Upper lobe of right lung (tissue), 1 donor: ENCODE results near the gene TTC33. TPM values are rescaled to one million over a fixed set of nuclear protein-coding genes. Genes with fewer than 3 reads are reported as not detected.
"Not testable (repeated sequence)": the region's sequence is repeated elsewhere in the genome, so short reads cannot be mapped to it uniquely, and the experiment has no call there.

Experiments used
- ATAC-seq: fragments of 200-7000 bp; cut with Tn5 transposase; one replicate; pipeline ENCODE4 v1.9.1; 2020; ENCODE audit warnings: mild to moderate bottlenecking, moderate library complexity
- DNase-seq: peaks from one replicate; pipeline ENCODE4 v3.0.0-alpha.2; 2020
- H3K27ac ChIP-seq: fragments of 200-600 bp; one replicate; pipeline ENCODE4 v1.8.0; 2022
- H3K27me3 ChIP-seq: fragments of 200-600 bp; one replicate; pipeline ENCODE4 v1.8.0; 2022; ENCODE audit warnings: mild to moderate bottlenecking
- H3K36me3 ChIP-seq: fragments of 200-600 bp; one replicate; pipeline ENCODE4 v1.8.0; 2022
- H3K4me1 ChIP-seq: fragments of 200-600 bp; one replicate; pipeline ENCODE4 v1.8.0; 2022
- H3K4me3 ChIP-seq: fragments of 200-600 bp; one replicate; pipeline ENCODE4 v1.8.0; 2022; ENCODE audit warnings: mild to moderate bottlenecking
- H3K9me3 ChIP-seq: fragments of 200-600 bp; one replicate; pipeline ENCODE4 v1.8.0; 2022
- intact Hi-C: fragments of 100-400 bp; cut with DNase I; formaldehyde crosslinking; loops from one replicate; pipeline ENCODE4 v1.11.0; 2022
- total RNA-seq: library from RNA; stranded (reverse); fragmentation: NEBNext Ultra II Directional; extraction: Animal tissue kit (Norgen Biotek cat#: 25700); gene quantifications from one replicate; pipeline ENCODE4 v1.2.1, GENCODE V29; 2021
- TF ChIP-seq, protein P1 (sequence below): fragments of 200-600 bp; IDR thresholded peaks from one replicate; pipeline ENCODE4 v1.8.0; 2022; ENCODE audit warnings: antibody characterized with exemption
- donor health status: DM: no; HTN: yes; CAD: no; lungs with severe emphysema.

The TTC33 gene
- total RNA-seq, 1 donor from 2014 or later: 16.6 TPM

DNA sequence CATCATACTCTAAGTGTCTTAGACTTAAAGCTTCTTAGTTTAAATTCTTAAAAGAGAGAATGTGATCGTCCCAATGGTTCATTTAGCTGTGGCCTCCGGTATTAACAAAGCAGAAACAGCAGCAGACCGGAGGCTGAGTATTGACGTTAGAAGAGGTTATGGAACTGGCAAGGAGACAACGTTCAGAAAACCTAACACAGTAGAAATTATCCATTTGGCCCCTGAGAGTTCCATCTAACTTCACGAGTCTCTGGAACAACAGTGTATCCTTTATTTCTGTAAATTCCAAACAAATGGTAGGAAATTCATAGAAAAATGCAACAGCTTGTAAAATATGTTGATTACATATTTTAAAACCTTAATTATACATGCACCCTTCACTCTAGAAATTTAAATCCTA, 183.4 kb downstream of the TTC33 start:
- Histone ChIP-seq H3K9me3 (no peaks in the 10 kb centered on the region), H3K36me3 (no peaks in the 10 kb centered on the region), H3K27ac (peak overlapping the region; percentile 12), H3K4me1 (no peaks in the 10 kb centered on the region), H3K27me3 (no peaks in the 10 kb centered on the region), H3K4me3 (no peak overlapping the region)
- DNase-seq: no peak
- intact Hi-C loops: no loop called here
- TF ChIP-seq, protein P1, sequence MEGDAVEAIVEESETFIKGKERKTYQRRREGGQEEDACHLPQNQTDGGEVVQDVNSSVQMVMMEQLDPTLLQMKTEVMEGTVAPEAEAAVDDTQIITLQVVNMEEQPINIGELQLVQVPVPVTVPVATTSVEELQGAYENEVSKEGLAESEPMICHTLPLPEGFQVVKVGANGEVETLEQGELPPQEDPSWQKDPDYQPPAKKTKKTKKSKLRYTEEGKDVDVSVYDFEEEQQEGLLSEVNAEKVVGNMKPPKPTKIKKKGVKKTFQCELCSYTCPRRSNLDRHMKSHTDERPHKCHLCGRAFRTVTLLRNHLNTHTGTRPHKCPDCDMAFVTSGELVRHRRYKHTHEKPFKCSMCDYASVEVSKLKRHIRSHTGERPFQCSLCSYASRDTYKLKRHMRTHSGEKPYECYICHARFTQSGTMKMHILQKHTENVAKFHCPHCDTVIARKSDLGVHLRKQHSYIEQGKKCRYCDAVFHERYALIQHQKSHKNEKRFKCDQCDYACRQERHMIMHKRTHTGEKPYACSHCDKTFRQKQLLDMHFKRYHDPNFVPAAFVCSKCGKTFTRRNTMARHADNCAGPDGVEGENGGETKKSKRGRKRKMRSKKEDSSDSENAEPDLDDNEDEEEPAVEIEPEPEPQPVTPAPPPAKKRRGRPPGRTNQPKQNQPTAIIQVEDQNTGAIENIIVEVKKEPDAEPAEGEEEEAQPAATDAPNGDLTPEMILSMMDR: no peak
- ATAC-seq: no peak

DNA sequence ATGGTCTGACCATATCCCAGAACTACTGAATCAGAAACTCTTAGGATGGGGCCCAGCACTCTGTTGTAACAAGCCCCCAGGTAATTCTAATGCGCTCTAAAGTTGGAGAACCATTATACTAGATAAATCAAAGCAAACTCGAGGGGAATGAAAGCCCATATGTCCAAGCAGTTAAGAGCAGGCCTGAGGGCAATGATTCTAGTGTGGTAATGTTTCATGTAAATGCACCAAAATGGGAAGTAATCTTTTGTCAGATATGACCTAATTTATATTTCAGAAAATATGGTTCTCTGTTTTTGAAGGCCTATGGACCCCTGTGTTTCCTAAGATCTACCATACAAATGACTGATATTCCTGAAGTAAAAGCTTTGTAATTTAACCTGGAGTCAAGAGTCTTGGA, 184.0 kb downstream of the TTC33 start:
- no peaks in the 10 kb centered on the region for H3K27me3 ChIP-seq
- TF ChIP-seq, protein P1: no peak
- ATAC-seq: peak; percentile 39
- no peaks in the 10 kb centered on the region for H3K36me3 ChIP-seq
- peak overlapping the region; percentile 12 for H3K27ac ChIP-seq
- no peaks in the 10 kb centered on the region for H3K9me3 ChIP-seq
- DNase-seq: no peak
- H3K4me3 ChIP-seq: no peak overlapping the region
- no peaks in the 10 kb centered on the region for H3K4me1 ChIP-seq
- intact Hi-C loops: no loop called here

DNA sequence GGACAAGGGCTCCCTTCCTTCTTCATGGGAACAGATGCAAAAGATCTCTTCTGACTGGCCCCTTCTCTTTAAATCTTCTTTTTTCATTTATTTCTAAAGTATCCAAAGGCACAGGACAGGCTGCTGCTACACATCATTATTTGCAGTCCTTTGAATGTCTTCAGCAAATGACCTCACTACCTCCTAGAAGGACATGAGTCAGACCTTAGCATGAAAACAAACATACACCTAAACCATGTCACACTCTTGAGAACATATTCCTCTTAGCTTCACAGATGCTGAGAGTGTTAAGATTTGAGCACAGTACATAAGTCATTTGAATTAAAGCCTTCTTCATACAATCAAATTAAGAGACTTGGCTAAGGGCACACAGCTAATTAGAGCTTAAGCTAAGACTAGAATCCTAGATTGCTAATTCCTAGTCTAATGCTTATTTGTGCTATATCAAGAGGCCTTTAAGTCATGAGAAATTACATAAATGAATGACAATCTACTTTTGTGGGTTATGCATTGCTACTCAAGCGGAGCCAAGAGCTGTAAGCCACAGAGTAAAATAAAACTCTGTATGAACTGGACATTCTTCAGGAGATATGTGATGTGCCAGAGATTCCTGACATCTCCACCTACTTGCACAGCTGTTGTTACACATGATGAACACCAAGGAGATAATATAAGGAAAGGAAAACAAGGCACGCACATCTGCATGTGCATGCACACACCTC, 185.2 kb downstream of the TTC33 start:
- no peak overlapping the region for H3K4me3 ChIP-seq
- ATAC-seq: peak; percentile 51
- peak overlapping the region; percentile 40 for H3K27ac ChIP-seq
- H3K4me1 ChIP-seq: no peaks in the 10 kb centered on the region
- H3K9me3 ChIP-seq: no peaks in the 10 kb centered on the region
- TF ChIP-seq, protein P1: no peak
- DNase-seq: no peak
- no peaks in the 10 kb centered on the region for H3K36me3 ChIP-seq
- intact Hi-C loops: no loop called here
- H3K27me3 ChIP-seq: no peaks in the 10 kb centered on the region

DNA sequence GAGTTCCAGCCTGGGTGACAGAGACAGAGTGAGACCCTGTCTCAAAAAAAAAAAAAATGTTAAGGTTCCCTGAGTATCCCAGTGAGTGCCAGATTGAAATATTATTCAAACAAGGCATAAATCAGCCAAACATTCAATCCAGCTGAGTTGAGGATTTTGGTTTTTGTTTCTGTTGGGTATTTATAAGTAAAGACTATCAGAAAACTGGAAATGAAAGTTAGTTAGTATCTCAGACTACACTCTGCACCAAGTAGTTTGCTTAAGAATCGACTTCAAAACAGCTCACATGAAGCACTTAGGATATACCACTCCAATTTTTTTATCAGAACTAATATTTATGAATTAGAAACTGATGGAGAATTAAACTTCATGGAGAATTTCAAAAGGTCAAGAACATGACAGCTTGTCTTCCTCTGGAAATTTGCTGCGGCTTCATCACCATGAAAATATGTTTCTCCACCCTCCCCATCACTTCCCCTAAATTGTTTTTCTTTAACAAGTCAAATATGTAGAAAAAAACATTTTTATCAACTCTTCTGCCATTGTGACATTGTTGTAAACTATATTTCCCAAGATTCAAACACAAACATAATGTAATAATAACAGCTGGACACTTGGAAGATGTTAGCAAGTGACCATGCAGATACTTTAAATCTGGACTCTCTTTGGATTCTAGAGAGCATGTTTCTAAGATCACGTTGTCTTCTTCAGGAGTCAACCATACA, 186.1 kb downstream of the TTC33 start:
- intact Hi-C loops: no loop called here
- ATAC-seq (no peak), DNase-seq (no peak)
- no peaks in the 10 kb centered on the region for H3K36me3 ChIP-seq
- H3K27ac ChIP-seq: peak overlapping the region; percentile 40
- H3K4me1 ChIP-seq: no peaks in the 10 kb centered on the region
- no peak overlapping the region for H3K4me3 ChIP-seq
- no peaks in the 10 kb centered on the region for H3K9me3 ChIP-seq
- TF ChIP-seq, protein P1: no peak
- no peaks in the 10 kb centered on the region for H3K27me3 ChIP-seq

DNA sequence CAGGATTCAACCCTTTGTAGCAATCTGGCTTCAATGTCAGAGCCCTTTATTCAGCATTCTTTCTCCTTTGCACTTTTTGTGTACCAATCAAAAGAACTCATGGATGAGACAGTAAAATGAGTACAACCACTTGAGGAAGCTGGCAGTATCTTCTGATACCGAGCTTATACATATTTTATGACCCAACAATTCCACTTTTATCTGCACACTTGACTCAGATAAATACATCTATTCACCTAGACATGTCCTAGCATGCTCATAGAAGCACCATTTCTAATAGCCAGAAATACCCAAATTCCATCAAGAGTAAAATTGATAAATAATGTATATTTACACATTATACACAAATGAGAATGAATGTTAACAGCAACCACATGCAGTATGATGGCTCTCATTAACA, 187.2 kb downstream of the TTC33 start:
- TF ChIP-seq, protein P1: no peak
- no peak for ATAC-seq
- Histone ChIP-seq H3K36me3 (no peaks in the 10 kb centered on the region), H3K27ac (no peak overlapping the region), H3K27me3 (no peaks in the 10 kb centered on the region), H3K9me3 (no peaks in the 10 kb centered on the region), H3K4me3 (no peak overlapping the region), H3K4me1 (no peaks in the 10 kb centered on the region)
- intact Hi-C loops: no loop called here
- DNase-seq: no peak

DNA sequence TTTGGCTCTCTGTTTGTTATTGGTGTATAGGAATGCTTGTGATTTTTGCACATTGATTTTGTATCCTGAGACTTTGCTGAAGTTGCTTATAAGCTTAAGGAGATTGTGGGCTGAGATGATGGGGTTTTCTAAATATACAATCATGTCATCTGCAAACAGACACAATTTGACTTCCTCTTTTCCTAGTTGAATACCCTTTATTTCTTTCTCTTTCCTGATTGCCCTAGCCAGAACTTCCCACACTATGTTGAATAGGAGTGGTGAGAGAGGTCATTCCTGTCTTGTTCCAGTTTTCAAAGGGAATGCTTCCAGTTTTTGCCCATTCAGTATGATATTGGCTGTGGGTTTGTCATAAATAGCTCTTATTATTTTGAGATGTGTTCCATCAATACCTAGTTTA, 192.6 kb downstream of the TTC33 start:
- intact Hi-C loops, ATAC-seq: not testable (repeated sequence)

More for the DNA sequence above, 192.6 kb downstream of the TTC33 start:
- not testable (repeated sequence) for H3K27me3 ChIP-seq, H3K9me3 ChIP-seq, H3K4me3 ChIP-seq, H3K27ac ChIP-seq, DNase-seq, H3K4me1 ChIP-seq, H3K36me3 ChIP-seq
